Tibial nerve (tissue), 4 donors: ENCODE data around the gene CST4. TPM values are rescaled to one million over a fixed set of nuclear protein-coding genes. Genes with fewer than 3 reads are reported as not detected.

Experiments
- DNase-seq, 2 donors: peaks; one replicate each; pipeline ENCODE4 v3.0.0-alpha.2; 2019; ENCODE audit warnings: low spot score in 2 of 2
- H3K27ac ChIP-seq, 4 donors: fragments of 200-600 bp; sonication (generic) in 3 of 4; one replicate each; pipeline ENCODE4 v1.5.1; 2017 to 2019; ENCODE audit warnings: mild to moderate bottlenecking in 1 of 4
- H3K27me3 ChIP-seq, 2 donors: fragments of 200-600 bp; sonication (generic) in 1 of 2; one replicate each; pipeline versions ENCODE4 v1.5.1 to v1.6.0; 2017 to 2019
- H3K36me3 ChIP-seq, 3 donors: fragments of 200-600 bp; sonication (generic); one replicate each; pipeline ENCODE4 v1.5.1; 2018 to 2019
- H3K4me1 ChIP-seq, 4 donors: fragments of 200-600 bp; sonication (generic) in 3 of 4; one replicate each; pipeline ENCODE4 v1.5.1; 2017 to 2019
- H3K4me3 ChIP-seq, 4 donors: fragments of 200-600 bp; sonication (generic) in 3 of 4; one replicate each; pipeline ENCODE4 v1.5.1; 2017 to 2019; ENCODE audit warnings: mild to moderate bottlenecking in 1 of 4, moderate library complexity in 1 of 4
- H3K9me3 ChIP-seq, 4 donors: fragments of 200-600 bp; sonication (generic) in 3 of 4; one replicate each; pipeline ENCODE4 v1.5.1; 2017 to 2019
- CTCF ChIP-seq, 5 experiments: fragments of 200-600 bp in 3 of 5; fragments of 450-650 bp in 2 of 5; sonication (generic) in 3 of 5; IDR thresholded peaks; one replicate each; pipeline ENCODE4 v1.5.1; 2016 to 2019; ENCODE audit warnings: antibody characterized with exemption in 5 of 5, mild to moderate bottlenecking in 3 of 5, moderate library complexity in 2 of 5
- EP300 ChIP-seq, 2 donors: sonication (generic); formaldehyde crosslinking; IDR thresholded peaks; one replicate each; pipeline ENCODE4 v1.6.1; 2017; ENCODE audit warnings: antibody characterized with exemption in 2 of 2, mild to moderate bottlenecking in 1 of 2
- POLR2A ChIP-seq, 2 donors: fragments of 450-650 bp; IDR thresholded peaks; one replicate each; pipeline ENCODE4 v1.6.1; 2017; ENCODE audit warnings: antibody characterized with exemption in 2 of 2, mild to moderate bottlenecking in 2 of 2, moderate library complexity in 2 of 2
- WGBS, 2 donors: methylation state at CpG; one replicate each; pipeline ENCODE4 v1.1.5; 2018; 5-methylcytosine and 5-hydroxymethylcytosine counted together
- total RNA-seq, 4 donors: library from RNA; depleted of rRNA; stranded (reverse); fragments of >200 nt; gene quantifications; one replicate each; pipeline ENCODE4 v1.1.0, GENCODE V29; 2016

CST4 gene
- total RNA-seq, 4 donors from 2014 or later, result not detected

DNA sequence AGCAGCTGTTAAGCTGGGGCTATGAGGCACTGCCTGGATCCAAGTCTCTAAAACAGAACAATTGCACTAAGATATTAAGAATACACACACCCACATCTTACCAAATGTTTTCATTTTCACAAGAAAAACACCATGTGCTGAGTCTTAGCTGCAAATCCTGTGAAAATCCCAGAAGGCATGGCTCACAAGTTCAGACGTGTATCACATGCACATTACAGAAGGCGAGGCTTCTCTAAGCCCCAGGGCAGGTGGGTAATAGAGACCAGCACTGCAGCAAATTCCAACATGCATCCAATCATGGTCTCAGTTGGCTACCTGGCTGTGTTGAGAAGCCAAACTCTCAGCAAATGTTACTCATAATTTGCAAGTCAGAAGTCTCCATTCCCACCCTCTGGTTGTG lies 34.8 kb downstream of the CST4 start:
- Histone ChIP-seq H3K27ac (peak overlapping the region; percentile 51 to 91 (median 86)), H3K9me3 (no peaks in the 10 kb centered on the region)
- WGBS, 2 donors, result 48 to 73% methylated on average over 2 of the region's 2 CpGs

DNA sequence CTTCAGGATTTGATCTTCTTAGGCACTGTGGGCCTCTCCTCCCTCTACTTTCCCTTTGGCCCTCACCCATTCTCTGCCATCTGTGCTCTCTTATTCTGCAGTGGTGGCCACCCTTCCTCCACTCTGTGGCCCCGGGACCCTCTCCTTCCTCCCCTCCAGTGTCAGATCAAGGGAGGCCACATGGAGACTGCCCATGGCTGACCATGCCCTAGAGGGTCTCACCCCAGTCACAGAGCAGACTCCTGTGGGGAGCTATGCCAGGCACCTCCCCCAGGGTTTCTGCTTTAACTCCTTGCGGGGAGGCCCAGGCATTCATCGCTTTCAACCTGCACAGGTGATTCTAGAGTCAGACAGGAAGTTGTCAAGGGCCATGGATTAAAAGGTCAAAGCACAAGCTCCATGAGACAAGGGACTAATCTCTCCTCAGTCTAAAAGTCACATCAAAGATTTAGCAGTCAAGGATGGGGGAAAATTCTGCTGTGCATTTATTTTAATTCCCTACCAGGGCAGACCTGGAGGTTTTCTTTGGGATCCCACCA lies 35.4 kb downstream of the CST4 start:
- Histone ChIP-seq H3K27ac (peak overlapping the region; percentile 51 to 91 (median 75)), H3K36me3 (no peaks in the 10 kb centered on the region), H3K9me3 (no peaks in the 10 kb centered on the region), H3K4me1 (peaks cover 7 to 48% (median 39%) of the 10 kb centered on the region in 4 donors), H3K4me3 (no peak overlapping the region), H3K27me3 (no peaks in the 10 kb centered on the region)
- TF ChIP-seq POLR2A (IDR thresholded peaks at IDR 0.05) (no peak), CTCF (IDR thresholded peaks at IDR 0.05) (no peak), EP300 (IDR thresholded peaks at IDR 0.05) (no peak)
- no peak for DNase-seq
- 76 to 80% methylated on average over 3 of the region's 3 CpGs for WGBS, 2 donors

More for the DNA sequence above, 34.8 kb downstream of the CST4 start:
- no peak for DNase-seq
- Histone ChIP-seq H3K4me3 (no peak overlapping the region), H3K27me3 (no peaks in the 10 kb centered on the region), H3K36me3 (no peaks in the 10 kb centered on the region), H3K4me1 (peaks cover 7 to 48% (median 39%) of the 10 kb centered on the region in 4 donors)
- TF ChIP-seq EP300 (IDR thresholded peaks at IDR 0.05), result no peak

DNA sequence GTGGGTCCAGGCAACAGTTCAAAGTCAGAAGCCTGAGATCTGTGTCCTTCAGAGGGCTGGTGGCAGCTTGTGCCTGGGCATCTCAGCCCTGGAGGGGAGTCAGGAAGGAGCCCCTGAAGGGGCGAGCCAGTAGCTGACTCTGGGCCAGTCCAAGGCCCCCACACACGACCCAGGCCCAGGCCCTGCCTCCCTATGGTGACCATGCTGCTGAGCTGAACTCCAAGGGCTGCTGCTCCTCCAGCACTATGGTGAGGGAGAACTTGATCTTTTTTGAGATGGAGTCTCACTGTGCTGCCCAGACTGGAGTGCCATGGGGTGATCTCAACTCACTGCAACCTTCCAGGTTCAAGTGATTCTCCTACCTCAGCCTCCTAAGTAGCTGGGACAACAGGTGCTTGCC lies 35.9 kb downstream of the CST4 start:
- Histone ChIP-seq H3K4me3 (no peak overlapping the region), H3K27ac (peak overlapping the region; percentile 31 to 91 (median 70)), H3K4me1 (peaks cover 7 to 48% (median 39%) of the 10 kb centered on the region in 4 donors), H3K27me3 (no peaks in the 10 kb centered on the region), H3K36me3 (no peaks in the 10 kb centered on the region), H3K9me3 (no peaks in the 10 kb centered on the region)
- TF ChIP-seq POLR2A (IDR thresholded peaks at IDR 0.05) (no peak), CTCF (IDR thresholded peaks at IDR 0.05) (no peak), EP300 (IDR thresholded peaks at IDR 0.05) (no peak)
- WGBS, 2 donors, result 73 to 90% methylated on average over 2 of the region's 2 CpGs
- DNase-seq, result no peak

DNA sequence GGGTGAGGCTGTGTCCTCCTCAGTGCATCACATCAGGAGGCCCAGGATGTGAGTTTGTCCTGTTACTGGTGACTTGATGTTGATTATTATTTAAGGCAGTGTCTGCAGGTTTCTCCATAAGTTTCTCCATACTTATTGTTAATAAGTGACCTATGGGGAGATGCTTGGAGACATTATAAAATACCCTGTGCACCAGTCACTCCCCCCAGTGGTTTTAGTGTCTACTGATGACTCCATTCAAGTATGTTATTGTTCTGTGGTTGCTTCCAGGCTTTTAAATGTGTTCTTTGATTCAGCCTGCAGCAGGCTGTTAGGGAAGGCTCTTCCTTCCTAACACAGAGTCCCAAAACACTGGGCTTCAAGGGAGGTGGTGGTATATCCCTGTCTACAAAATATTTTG lies 36.5 kb downstream of the CST4 start:
- peak overlapping the region; percentile 31 to 91 (median 70) for H3K27ac ChIP-seq

DNA sequence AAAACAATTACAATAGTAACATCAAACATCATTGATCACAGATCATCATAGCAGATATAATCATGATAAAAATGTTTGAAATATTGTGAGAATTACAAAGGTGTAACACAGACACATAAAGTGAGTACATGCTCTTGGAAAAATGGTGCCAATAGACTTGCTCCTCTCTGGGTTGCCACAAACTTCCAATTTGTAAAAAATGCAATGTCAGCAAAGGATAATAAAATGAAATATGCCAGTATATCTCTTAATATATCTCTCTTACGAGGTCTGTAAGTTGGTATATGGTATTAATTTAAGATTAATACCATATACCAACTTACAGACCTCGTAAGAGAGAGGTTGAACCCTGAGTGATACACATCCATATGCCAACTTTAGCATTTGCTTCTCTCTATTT lies 37.7 kb downstream of the CST4 start:
- TF ChIP-seq CTCF (IDR thresholded peaks at IDR 0.05) (no peak), POLR2A (IDR thresholded peaks at IDR 0.05) (no peak), EP300 (IDR thresholded peaks at IDR 0.05) (no peak)
- Histone ChIP-seq H3K27me3 (no peaks in the 10 kb centered on the region), H3K9me3 (no peaks in the 10 kb centered on the region), H3K4me3 (no peak overlapping the region), H3K36me3 (no peaks in the 10 kb centered on the region), H3K4me1 (peaks cover 7 to 39% (median 34%) of the 10 kb centered on the region in 4 donors), H3K27ac (no peak overlapping the region)
- WGBS, 2 donors, result 93 to 100% methylated on average over 2 of the region's 2 CpGs
- no peak for DNase-seq

More for the DNA sequence above, 36.5 kb downstream of the CST4 start:
- no peaks in the 10 kb centered on the region for H3K27me3 ChIP-seq
- no peaks in the 10 kb centered on the region for H3K9me3 ChIP-seq
- peaks cover 7 to 48% (median 39%) of the 10 kb centered on the region in 4 donors for H3K4me1 ChIP-seq
- no peak for DNase-seq
- TF ChIP-seq POLR2A (IDR thresholded peaks at IDR 0.05) (no peak), EP300 (IDR thresholded peaks at IDR 0.05) (no peak), CTCF (IDR thresholded peaks at IDR 0.05) (no peak)
- H3K36me3 ChIP-seq, result no peaks in the 10 kb centered on the region
- H3K4me3 ChIP-seq, result no peak overlapping the region
